A673 (cell line): Measurements from ENCODE around the gene DTYMK. TPM values are rescaled to one million over a fixed set of nuclear protein-coding genes. Genes with fewer than 3 reads are reported as not detected.

ENCODE experiments used
- BruUV-seq: library from RNA; stranded (reverse); fragments of 400-500 nt; replicated peaks from 2 replicates; lab custom pipeline; 2021; lab: Mats Ljungman, UMichigan
- CTCF ChIA-PET: fragments of 300-600 bp; sonication (Branson Sonifier 250); formaldehyde crosslinking; loops from one replicate; lab custom pipeline; 2022; ENCODE audit warnings: antibody characterized with exemption; lab: Charles Lee
- POLR2A ChIA-PET: fragments of 300-600 bp; sonication (Branson Sonifier 250); formaldehyde crosslinking; loops from one replicate; lab custom pipeline; 2022; ENCODE audit warnings: antibody characterized with exemption; ENCODE audit not compliant: low non-redundant PET; lab: Charles Lee
- DNase-seq: peaks from one replicate; pipeline ENCODE4 v3.0.0-alpha.2; 2015; ENCODE audit warnings: low spot score
- H3K27ac ChIP-seq: fragments of 200-600 bp; sonication (generic); 2 replicates; pipeline ENCODE4 v1.5.1; 2016; ENCODE audit warnings: mixed run types, low read depth, mild to moderate bottlenecking, mixed read lengths, antibody characterized with exemption, low read length; ENCODE audit not compliant: poor library complexity, severe bottlenecking
- H3K27me3 ChIP-seq: fragments of 200-600 bp; sonication (generic); replicated peaks from 2 replicates; pipeline ENCODE4 v1.6.1; 2017; ENCODE audit warnings: mixed run types, low read depth, mild to moderate bottlenecking, mixed read lengths, antibody characterized with exemption, low read length; ENCODE audit not compliant: insufficient read depth, poor library complexity
- H3K36me3 ChIP-seq: fragments of 200-600 bp; sonication (generic); 2 replicates; pipeline ENCODE4 v1.6.1; 2016; ENCODE audit warnings: mixed run types, mild to moderate bottlenecking, mixed read lengths, antibody characterized with exemption, low read length; ENCODE audit not compliant: insufficient read depth, poor library complexity, severe bottlenecking
- H3K4me1 ChIP-seq: fragments of 200-600 bp; sonication (generic); 2 replicates; pipeline ENCODE4 v1.6.1; 2017; ENCODE audit warnings: mixed run types, mild to moderate bottlenecking, mixed read lengths, antibody characterized with exemption, low read length; ENCODE audit not compliant: insufficient read depth, poor library complexity, severe bottlenecking
- H3K4me3 ChIP-seq: fragments of 200-600 bp; sonication (generic); 2 replicates; pipeline ENCODE4 v1.5.1; 2016; ENCODE audit warnings: low read depth, mixed run types, mild to moderate bottlenecking, mixed read lengths, low read length; ENCODE audit not compliant: poor library complexity, severe bottlenecking
- H3K9me3 ChIP-seq: fragments of 200-600 bp; sonication (generic); 2 replicates; pipeline ENCODE4 v1.6.1; 2016; ENCODE audit warnings: mixed run types, low read depth, mild to moderate bottlenecking, mixed read lengths, antibody characterized with exemption, low read length; ENCODE audit not compliant: poor library complexity, severe bottlenecking
- CTCF ChIP-seq: fragments of 300-800, 200-600 bp; sonication (generic); conservative IDR thresholded peaks from 2 replicates; pipeline ENCODE4 v1.5.1; 2017; ENCODE audit warnings: low read depth, mild to moderate bottlenecking, antibody characterized with exemption, low read length, moderate library complexity, mixed read lengths
- EZH2 ChIP-seq: fragments of 200-600 bp; sonication (generic); IDR thresholded peaks from 2 replicates; pipeline ENCODE4 v1.6.1; 2017; ENCODE audit warnings: borderline replicate concordance, low read depth, mild to moderate bottlenecking, mixed read lengths, antibody characterized with exemption, low read length; ENCODE audit not compliant: poor library complexity, severe bottlenecking
- intact Hi-C: fragments of 100-400 bp; cut with micrococcal nuclease; formaldehyde crosslinking; loops from one replicate; pipeline ENCODE4 v1.10.0; 2022; ENCODE audit not compliant: unreplicated experiment
- total RNA-seq: library from RNA; stranded (reverse); gene quantifications from 2 replicates; pipeline ENCODE4 v1.2.3, GENCODE V29; 2021

DTYMK gene
- total RNA-seq, 1 experiment from 2014 or later = 139 TPM

- H3K27me3 ChIP-seq = no peaks in the 10 kb centered on the region
- H3K4me1 ChIP-seq = peaks cover 6% of the 10 kb centered on the region
- H3K36me3 ChIP-seq = peaks cover 42% of the 10 kb centered on the region
- intact Hi-C loops = no loop called here
- POLR2A ChIA-PET = no interaction called here
- no peak overlapping the region for H3K27ac ChIP-seq
- BruUV-seq = no TSS peak
- no peak for TF ChIP-seq CTCF
- no peak for TF ChIP-seq EZH2
- DNase-seq = no peak
- CTCF ChIA-PET = no interaction called here
- H3K4me3 ChIP-seq = no peak overlapping the region
- H3K9me3 ChIP-seq = no peaks in the 10 kb centered on the region
Observed at GRCh38 chr2:241695651-241696050, 9.0 kb upstream of the DTYMK start.

- Histone ChIP-seq H3K36me3 (peaks cover 56% of the 10 kb centered on the region), H3K4me1 (peaks cover 6% of the 10 kb centered on the region), H3K27me3 (no peaks in the 10 kb centered on the region), H3K4me3 (no peak overlapping the region), H3K27ac (no peak overlapping the region), H3K9me3 (no peaks in the 10 kb centered on the region)
- TF ChIP-seq CTCF = no peak
- TF ChIP-seq EZH2 = no peak
- ChIA-PET POLR2A (no interaction called here), CTCF (no interaction called here)
- DNase-seq = no peak
- no TSS peak for BruUV-seq
- intact Hi-C loops = no loop called here
Observed at GRCh38 chr2:241692448-241692847, 5.8 kb upstream of the DTYMK start.

GRCh38 chr2:241690202-241690717, 3.6 kb upstream of the DTYMK start:
- H3K9me3 ChIP-seq = no peaks in the 10 kb centered on the region
- no TSS peak for BruUV-seq
- peaks cover 53% of the 10 kb centered on the region for H3K36me3 ChIP-seq
- peaks cover 11% of the 10 kb centered on the region for H3K4me1 ChIP-seq
- ChIA-PET POLR2A (no interaction called here), CTCF (no interaction called here)
- intact Hi-C loops = no loop called here
- H3K27me3 ChIP-seq = no peaks in the 10 kb centered on the region
- DNase-seq = no peak
- H3K4me3 ChIP-seq = no peak overlapping the region
- TF ChIP-seq EZH2 = no peak
- no peak for TF ChIP-seq CTCF
- no peak overlapping the region for H3K27ac ChIP-seq
